ENCODE measurements around the gene STAG3. TPM values are rescaled to one million over a fixed set of nuclear protein-coding genes. Genes with fewer than 3 reads are reported as not detected.

Gene STAG3
- total and polyA plus RNA-seq, 2 experiments from 2014 or later, result 4.6 to 4.7 TPM

GRCh38 chr7:100155553-100156317 is 22.0 kb upstream of the STAG3 start (continued):
- TF ChIP-seq ZNF462 (CRISPR knock-in tag; IDR thresholded peaks at IDR 0.05), result no peak
- no peak for TF ChIP-seq CTCF (conservative IDR thresholded peaks at IDR 0.05; ENCODE audit: low read depth in 2 of 2)

- no peaks in the 10 kb centered on the region for H3K9me3 Mint-ChIP-seq
- peaks cover 25% of the 10 kb centered on the region for H3K27me3 Mint-ChIP-seq (ENCODE audit: insufficient read depth, low read depth, poor library complexity)
- Histone ChIP-seq H3K4me1 (ENCODE audit: insufficient read depth) (peaks cover 7% of the 10 kb centered on the region; the same call in 1 of the 2 replicates), H3K36me3 (ENCODE audit: insufficient read depth) (no peaks in the 10 kb centered on the region), H3K79me2 (replicated peaks; ENCODE audit: insufficient read depth) (peaks cover 4% of the 10 kb centered on the region; the same call in 1 of the 2 replicates), H3K27ac (ENCODE audit: low read depth) (no peak overlapping the region), H3K4me2 (peak overlapping the region; percentile 88; the same call in 1 of the 2 replicates), H3K4me3 (no peak overlapping the region), H3K27me3 (ENCODE audit: insufficient read depth) (no peaks in the 10 kb centered on the region), H4K20me1 (replicated peaks; ENCODE audit: insufficient read depth) (peaks cover 14% of the 10 kb centered on the region), H3K9me2 (ENCODE audit: insufficient read depth) (no peaks in the 10 kb centered on the region), H2AFZ (no peak overlapping the region), H3F3A (replicated peaks; ENCODE audit: low read depth) (peaks cover 39% of the 10 kb centered on the region)
- DNase-seq (ENCODE audit: low spot score) (no peak), ATAC-seq (no peak)
- H3K4me3 Mint-ChIP-seq, result peak overlapping the region; percentile 83
- H3K36me3 Mint-ChIP-seq (ENCODE audit: low read depth), result peaks cover 56% of the 10 kb centered on the region
- no peak overlapping the region for H3K27ac Mint-ChIP-seq
- peaks cover 31% of the 10 kb centered on the region for H3K4me1 Mint-ChIP-seq
- no peak for TF ChIP-seq ZNF462 (CRISPR knock-in tag; IDR thresholded peaks at IDR 0.05)
Measured at GRCh38 chr7:100156331-100157068, 21.2 kb upstream of the STAG3 start.

Measured in GM23338 (cell line).